H1 (cell line): ENCODE results near the gene ZBP1.

ENCODE experiments used
- CTCF ChIP-seq, 3 experiments: IDR thresholded peaks; 1 replicate in 2 of 3; 2 replicates in 1 of 3; pipeline versions ENCODE4 v1.5.1 to v1.6.1; 2011; ENCODE audit warnings: low read length in 3 of 3, mild to moderate bottlenecking in 3 of 3, inconsistent platforms in 2 of 3, low read depth in 1 of 3, moderate library complexity in 1 of 3; ENCODE audit not compliant: insufficient read depth in 1 of 3; ENCODE audit errors: control extremely low read depth in 1 of 3
- SUZ12 ChIP-seq: fragments of 200-600 bp; sonication (generic); IDR thresholded peaks from 2 replicates; pipeline ENCODE4 v1.6.1; 2012; ENCODE audit warnings: mild to moderate bottlenecking, inconsistent platforms, low read length, moderate library complexity, mixed read lengths
- YY1 ChIP-seq: IDR thresholded peaks from 2 replicates; pipeline ENCODE4 v1.6.1; 2011; ENCODE audit warnings: low read depth, mild to moderate bottlenecking, low read length

- no peak for TF ChIP-seq YY1
- no peak for TF ChIP-seq SUZ12
- no peak for TF ChIP-seq CTCF (IDR thresholded peaks at IDR 0.05; ENCODE audit: control extremely low read depth in 1 of 3, insufficient read depth in 1 of 3, low read depth in 1 of 3, low read length in 3 of 3)
These were observed 18.5 kb downstream of the ZBP1 start for GRCh38 chr20:57601737-57602136.
